Calu3 (cell line): ENCODE results near the gene THOC6. TPM values are rescaled to one million over a fixed set of nuclear protein-coding genes. Genes with fewer than 3 reads are reported as not detected.

ENCODE experiments used
- BruUV-seq: library from RNA; stranded (reverse); fragments of 400-500 nt; replicated peaks from 2 replicates; lab custom pipeline; 2021; lab: Mats Ljungman, UMichigan
- CTCF ChIA-PET: fragments of 300-600 bp; sonication (Branson Sonifier 250); formaldehyde crosslinking; loops from one replicate; lab custom pipeline; 2022; ENCODE audit warnings: antibody characterized with exemption; lab: Charles Lee
- DNase-seq: peaks from one replicate; pipeline ENCODE4 v3.0.0; 2022
- H3K27ac Mint-ChIP-seq: one replicate; pipeline ENCODE4 v1.8.0; 2022; ENCODE audit warnings: mixed read lengths; ENCODE audit not compliant: unreplicated experiment
- H3K27me3 Mint-ChIP-seq: one replicate; pipeline ENCODE4 v1.8.0; 2022; ENCODE audit warnings: mixed read lengths; ENCODE audit not compliant: unreplicated experiment
- H3K36me3 Mint-ChIP-seq: one replicate; pipeline ENCODE4 v1.8.0; 2022; ENCODE audit warnings: mild to moderate bottlenecking, moderate library complexity, mixed read lengths; ENCODE audit not compliant: insufficient read depth, unreplicated experiment
- H3K4me1 Mint-ChIP-seq: one replicate; pipeline ENCODE4 v1.8.0; 2022; ENCODE audit warnings: mild to moderate bottlenecking, low read depth, mixed read lengths; ENCODE audit not compliant: unreplicated experiment
- H3K4me3 Mint-ChIP-seq: one replicate; pipeline ENCODE4 v1.8.0; 2022; ENCODE audit warnings: mild to moderate bottlenecking, low read depth, moderate library complexity, mixed read lengths; ENCODE audit not compliant: unreplicated experiment
- H3K9me3 Mint-ChIP-seq: one replicate; pipeline ENCODE4 v1.8.0; 2022; ENCODE audit warnings: low read depth, mixed read lengths; ENCODE audit not compliant: unreplicated experiment
- CTCF ChIP-seq: fragments of 200-600 bp; IDR thresholded peaks from one replicate; pipeline ENCODE4 v1.8.0; 2022; ENCODE audit warnings: antibody characterized with exemption; ENCODE audit not compliant: unreplicated experiment
- intact Hi-C: fragments of 100-400 bp; cut with micrococcal nuclease; formaldehyde crosslinking; loops from one replicate; pipeline ENCODE4 v1.10.0; 2022; ENCODE audit not compliant: unreplicated experiment
- total RNA-seq: library from RNA; stranded (reverse); gene quantifications from 2 replicates; pipeline ENCODE4 v1.2.3, GENCODE V29; 2022

The THOC6 gene
- total RNA-seq, 1 experiment from 2014 or later: 50.8 TPM

- peak overlapping the region; percentile 4 for H3K4me3 Mint-ChIP-seq
- BruUV-seq: no TSS peak
- no peak overlapping the region for H3K27ac Mint-ChIP-seq
- intact Hi-C loops: no loop called here
- H3K4me1 Mint-ChIP-seq: peaks cover 11% of the 10 kb centered on the region
- H3K36me3 Mint-ChIP-seq: peaks cover 56% of the 10 kb centered on the region
- TF ChIP-seq CTCF: no peak
- CTCF ChIA-PET: interaction anchor here (1.4 kb wide), 1 partner anchor 31 kb away, joined by 3 read pairs; no protein-coding TSS in a partner anchor
- no peak for DNase-seq
- no peaks in the 10 kb centered on the region for H3K9me3 Mint-ChIP-seq
- H3K27me3 Mint-ChIP-seq: no peaks in the 10 kb centered on the region
These were observed 23.3 kb upstream of the THOC6 start for GRCh38 chr16:3000540-3000939.

- Mint-ChIP-seq H3K4me1 (peaks cover 17% of the 10 kb centered on the region), H3K4me3 (no peak overlapping the region), H3K27ac (no peak overlapping the region), H3K27me3 (no peaks in the 10 kb centered on the region), H3K9me3 (no peaks in the 10 kb centered on the region), H3K36me3 (peaks cover 63% of the 10 kb centered on the region)
- intact Hi-C loops: no loop called here
- CTCF ChIA-PET: no interaction called here
- no peak for TF ChIP-seq CTCF
- no peak for DNase-seq
- no TSS peak for BruUV-seq
These were observed 22.5 kb upstream of the THOC6 start for GRCh38 chr16:3001316-3001715.

GRCh38 chr16:3003582-3004270 lies 20.1 kb upstream of the THOC6 start:
- Mint-ChIP-seq H3K36me3 (peaks cover 88% of the 10 kb centered on the region), H3K27ac (peak overlapping the region; percentile 92), H3K4me1 (peaks cover 41% of the 10 kb centered on the region), H3K4me3 (peak overlapping the region; percentile 87), H3K9me3 (no peaks in the 10 kb centered on the region), H3K27me3 (no peaks in the 10 kb centered on the region)
- BruUV-seq: no TSS peak
- CTCF ChIA-PET: interaction anchor here (0.5 to 7.7 kb wide), 9 partner anchors 9 to 147 kb away, joined by 3 to 126 read pairs (median 4); partner anchors contain the start of genes CLDN6, CLDN9, HCFC1R1 and THOC6
- peak; percentile 41 for TF ChIP-seq CTCF
- intact Hi-C loops: no loop called here
- DNase-seq: peak; percentile 99

GRCh38 chr16:3004319-3004718 lies 19.5 kb upstream of the THOC6 start:
- no peaks in the 10 kb centered on the region for H3K27me3 Mint-ChIP-seq
- peak; percentile 64 for DNase-seq
- H3K4me3 Mint-ChIP-seq: peak overlapping the region; percentile 87
- H3K27ac Mint-ChIP-seq: peak overlapping the region; percentile 91
- peaks cover 42% of the 10 kb centered on the region for H3K4me1 Mint-ChIP-seq
- BruUV-seq: no TSS peak
- intact Hi-C loops: no loop called here
- TF ChIP-seq CTCF: no peak
- H3K9me3 Mint-ChIP-seq: no peaks in the 10 kb centered on the region
- CTCF ChIA-PET: interaction anchor here (0.5 to 7.7 kb wide), 9 partner anchors 8 to 146 kb away, joined by 3 to 126 read pairs (median 4); partner anchors contain the start of genes CLDN6, CLDN9, HCFC1R1 and THOC6
- H3K36me3 Mint-ChIP-seq: peaks cover 88% of the 10 kb centered on the region
